Lung microvascular endothelial cell (primary cell): ENCODE data around the gene GNA14. TPM values are rescaled to one million over a fixed set of nuclear protein-coding genes. Genes with fewer than 3 reads are reported as not detected.
"Not testable (repeated sequence)": the region's sequence is repeated elsewhere in the genome, so short reads cannot be mapped to it uniquely, and the experiment has no call there.

Experiments
- DNase-seq, 2 donors: peaks; one replicate each; pipeline versions ENCODE4 v3.0.0 to v3.0.0-alpha.2; 2010; ENCODE audit warnings: low read depth in 2 of 2
- total RNA-seq: library from RNA; depleted of rRNA; stranded (reverse); fragments of >200 nt; gene quantifications from 2 replicates; pipeline ENCODE4 v1.2.1, GENCODE V29; 2014

The GNA14 gene
- total RNA-seq, 1 donor from 2014 or later: 70.2 TPM

DNA sequence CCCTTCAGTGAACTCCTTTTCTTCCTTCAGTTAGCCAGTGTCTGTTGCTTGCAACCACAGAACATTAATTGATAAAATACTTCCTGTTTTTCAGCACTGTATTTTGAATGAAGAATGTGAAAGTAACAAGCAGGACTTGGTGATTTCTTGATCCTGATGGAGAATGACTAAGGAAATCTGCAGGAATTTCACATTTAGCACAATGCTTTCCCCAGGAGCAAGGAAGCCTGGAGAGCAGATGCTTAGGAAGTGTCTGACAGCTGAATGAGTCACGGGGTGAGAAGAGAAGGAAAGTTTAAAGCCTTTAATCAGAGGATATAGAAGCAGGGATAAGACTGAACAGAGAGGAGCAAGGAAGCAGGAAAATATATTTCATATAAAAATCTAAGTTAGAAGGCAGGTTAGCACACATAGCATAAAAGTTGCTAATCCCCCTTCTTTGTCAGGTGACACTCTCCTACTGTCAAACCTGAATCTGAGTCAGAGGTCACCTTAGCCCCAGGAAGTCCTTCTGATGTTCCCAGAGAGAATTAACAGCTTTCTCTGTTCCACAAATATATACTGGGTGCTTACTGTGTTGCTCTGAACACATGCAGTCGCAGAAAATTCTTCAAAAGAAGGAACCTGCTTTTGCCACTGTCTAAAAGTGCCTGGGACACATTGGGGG is 59.7 kb downstream of the GNA14 start:
- peak in 1 of 2 donors; percentile 94 for DNase-seq

DNA sequence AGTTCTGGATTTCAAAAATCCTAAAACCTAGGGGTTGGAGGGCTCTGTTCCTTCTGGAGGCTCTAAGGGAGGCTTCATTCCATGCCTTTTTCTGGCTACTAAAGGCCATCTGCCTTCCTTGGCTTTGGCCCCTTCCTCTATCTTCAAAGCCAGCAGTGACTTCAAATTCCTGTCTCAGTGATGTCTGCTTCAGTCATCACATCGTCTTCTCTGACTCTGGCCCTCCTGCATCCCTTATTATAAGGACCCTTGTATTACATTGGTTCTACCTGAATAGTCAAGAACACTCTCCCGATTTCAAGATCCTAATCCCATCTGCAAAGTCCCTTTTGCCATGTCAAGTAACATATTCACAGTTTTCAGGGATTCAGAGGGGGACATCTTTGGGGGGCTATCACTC is 60.3 kb downstream of the GNA14 start:
- DNase-seq: no peak

GRCh38 chr9:77587042-77587441 is 61.1 kb downstream of the GNA14 start:
- peak in 1 of 2 donors; percentile 63 for DNase-seq

GRCh38 chr9:77586591-77586990 is 61.5 kb downstream of the GNA14 start:
- DNase-seq: no peak

DNA sequence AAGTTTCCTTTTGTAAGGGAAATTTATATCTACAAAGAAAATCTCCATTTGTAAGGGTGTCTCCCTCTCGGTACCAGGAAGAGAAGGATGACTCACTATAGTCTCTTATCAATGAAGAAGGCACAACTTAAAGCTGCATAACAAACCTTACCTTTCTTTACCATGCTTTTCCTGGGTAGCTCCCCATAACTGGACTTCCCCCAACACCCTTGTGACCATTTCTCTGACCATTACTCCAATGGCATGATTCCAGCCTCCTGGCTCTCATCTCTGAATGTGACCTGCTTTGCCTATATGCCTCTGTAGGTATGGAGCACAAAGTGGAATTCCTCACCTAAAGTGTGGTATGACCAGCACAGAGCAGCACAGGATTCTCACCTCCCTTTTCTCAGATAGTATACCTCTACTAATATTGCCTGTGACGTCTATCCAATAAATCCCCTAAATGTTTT is 62.8 kb downstream of the GNA14 start:
- DNase-seq: no peak

- not testable (repeated sequence) for DNase-seq
Measured at GRCh38 chr9:77584927-77585326, 63.2 kb downstream of the GNA14 start.

GRCh38 chr9:77582961-77583576 is 65.1 kb downstream of the GNA14 start:
- DNase-seq: no peak

DNA sequence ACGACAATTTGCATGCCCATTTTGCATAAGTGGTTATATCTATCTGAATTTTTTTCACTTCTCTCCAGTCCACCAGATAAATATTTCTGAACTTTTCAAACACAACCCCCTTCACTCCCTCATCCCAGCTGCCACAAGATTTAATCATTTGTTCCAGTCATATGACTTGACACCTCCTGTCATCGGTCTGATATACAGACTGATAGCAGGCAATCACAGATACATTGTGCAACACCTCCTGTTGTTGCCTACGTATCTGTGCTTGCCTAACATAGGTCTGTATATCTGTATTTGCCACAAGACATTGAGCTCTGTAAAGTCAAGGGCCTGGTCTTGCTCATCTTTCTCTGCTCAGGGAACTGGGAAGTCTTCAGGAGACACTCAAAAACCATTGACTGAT is 65.6 kb downstream of the GNA14 start:
- DNase-seq: peak in 1 of 2 donors; percentile 44

DNA sequence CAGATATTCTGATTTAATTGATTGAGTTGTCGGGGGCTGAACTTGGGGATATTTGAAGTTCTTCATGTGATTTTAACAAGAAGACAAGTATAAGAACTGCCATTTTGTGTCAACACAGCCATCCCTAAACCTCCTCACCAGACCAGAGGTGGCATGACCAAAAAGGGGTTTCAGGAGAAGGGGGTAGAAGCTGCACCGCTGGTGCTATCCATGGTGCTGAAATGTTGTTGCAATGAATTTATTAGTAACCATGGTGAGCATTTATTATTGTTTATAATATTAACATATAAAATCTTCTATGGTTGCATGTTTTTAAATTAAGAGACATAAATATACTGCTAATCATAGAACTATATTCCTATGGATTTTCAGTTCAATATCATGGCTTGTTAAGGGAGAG is 72.3 kb downstream of the GNA14 start:
- DNase-seq: peak; percentile 41 to 50

- DNase-seq: peak in 1 of 2 donors; percentile 22
Measured at GRCh38 chr9:77569335-77569734, 78.8 kb downstream of the GNA14 start.

DNA sequence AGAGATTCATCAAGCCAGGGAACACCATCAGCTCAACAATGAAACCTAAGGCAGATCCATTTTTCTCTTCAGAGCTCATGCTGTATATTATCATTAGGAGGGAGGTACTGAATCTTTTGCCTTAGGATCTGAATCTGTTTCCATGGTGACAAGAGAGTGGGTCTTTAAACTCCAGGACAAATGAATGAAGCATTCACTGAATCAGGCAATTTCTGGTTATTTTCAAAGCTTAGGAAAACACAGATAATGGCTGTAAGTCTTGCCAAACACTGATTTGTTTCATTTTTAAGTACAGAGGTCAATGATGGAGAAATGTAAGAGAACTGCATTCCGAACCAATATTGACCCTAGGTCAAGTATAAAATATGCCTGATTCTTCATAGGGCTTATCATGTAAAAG is 84.9 kb downstream of the GNA14 start:
- DNase-seq: no peak

DNA sequence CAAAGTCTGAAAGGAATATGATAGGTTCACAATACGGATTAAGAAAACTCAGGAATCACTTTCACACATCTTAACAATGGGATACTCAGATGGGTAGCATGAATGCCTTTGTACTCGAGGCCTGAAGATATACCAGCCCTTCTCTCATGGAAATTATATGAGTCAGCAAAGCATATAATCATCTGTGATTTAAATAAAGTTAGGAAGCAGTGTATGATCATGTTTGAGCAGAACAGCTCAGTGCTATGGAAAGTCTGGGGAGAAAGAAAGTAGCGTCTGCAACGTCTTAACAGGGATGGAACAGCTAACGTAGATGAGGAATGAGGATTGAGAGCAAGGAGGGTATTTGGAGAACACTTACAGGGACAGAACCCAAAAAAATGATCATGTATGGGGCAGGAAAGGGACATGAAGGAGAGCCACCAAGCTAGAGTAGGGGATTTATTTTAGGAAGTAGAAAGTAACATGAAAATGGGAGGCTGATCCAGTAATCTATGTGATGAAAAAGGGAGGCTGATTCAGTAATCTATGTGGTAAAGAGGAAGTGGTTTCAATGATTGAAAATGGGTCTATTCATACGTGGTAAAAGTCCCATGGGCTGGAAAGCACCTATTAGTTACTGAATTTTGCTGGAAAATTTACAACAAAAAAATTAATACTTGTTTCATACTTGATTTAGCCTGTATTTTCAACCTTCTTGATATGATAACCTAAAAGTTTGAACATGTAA is 85.9 kb downstream of the GNA14 start:
- DNase-seq: no peak

GRCh38 chr9:77561331-77562018 is 86.6 kb downstream of the GNA14 start:
- DNase-seq: peak; percentile 36 to 53

DNA sequence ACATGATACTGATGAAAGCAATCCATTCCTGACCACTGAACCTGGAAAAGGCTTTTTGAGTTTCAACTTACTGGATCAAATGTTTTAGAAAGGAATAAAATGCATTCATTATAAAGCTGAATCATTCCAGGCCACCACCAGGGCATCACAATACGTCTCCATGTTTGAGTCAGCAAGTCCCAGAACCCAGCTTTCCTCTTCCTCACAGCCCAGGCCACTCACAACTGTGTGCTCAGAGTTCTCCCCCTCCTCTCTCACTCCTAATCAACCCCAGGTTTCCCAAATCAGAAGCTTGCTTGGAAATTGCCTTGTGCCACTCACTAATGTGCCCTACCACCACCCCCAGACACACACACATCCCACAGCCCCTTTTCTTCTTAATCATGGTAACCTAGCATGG is 91.7 kb downstream of the GNA14 start:
- DNase-seq: peak in 1 of 2 donors; percentile 12

DNA sequence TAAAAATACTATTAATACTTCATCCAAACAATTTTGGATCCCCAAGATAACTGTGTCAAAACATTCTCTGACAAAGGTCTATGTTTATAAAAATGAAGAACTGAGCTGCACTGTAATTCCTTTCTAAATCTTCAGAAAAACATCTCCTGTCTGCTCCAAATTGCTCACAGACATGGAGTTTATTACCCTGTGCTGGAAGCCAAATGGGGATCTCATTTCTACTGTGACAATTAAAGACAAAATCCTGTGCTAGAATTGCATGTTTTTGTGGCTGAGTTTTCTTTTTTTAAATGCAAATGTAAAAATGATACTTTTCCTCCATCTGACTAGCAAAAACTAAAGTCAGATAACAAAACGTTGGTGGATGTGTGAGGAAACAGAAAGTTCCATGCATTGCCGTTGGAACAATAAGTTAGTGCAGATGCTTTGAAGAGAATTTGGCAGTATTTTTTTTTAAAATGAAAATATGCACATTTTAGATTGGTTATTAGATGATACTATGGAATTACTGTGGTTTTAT is 93.5 kb downstream of the GNA14 start:
- no peak for DNase-seq

DNA sequence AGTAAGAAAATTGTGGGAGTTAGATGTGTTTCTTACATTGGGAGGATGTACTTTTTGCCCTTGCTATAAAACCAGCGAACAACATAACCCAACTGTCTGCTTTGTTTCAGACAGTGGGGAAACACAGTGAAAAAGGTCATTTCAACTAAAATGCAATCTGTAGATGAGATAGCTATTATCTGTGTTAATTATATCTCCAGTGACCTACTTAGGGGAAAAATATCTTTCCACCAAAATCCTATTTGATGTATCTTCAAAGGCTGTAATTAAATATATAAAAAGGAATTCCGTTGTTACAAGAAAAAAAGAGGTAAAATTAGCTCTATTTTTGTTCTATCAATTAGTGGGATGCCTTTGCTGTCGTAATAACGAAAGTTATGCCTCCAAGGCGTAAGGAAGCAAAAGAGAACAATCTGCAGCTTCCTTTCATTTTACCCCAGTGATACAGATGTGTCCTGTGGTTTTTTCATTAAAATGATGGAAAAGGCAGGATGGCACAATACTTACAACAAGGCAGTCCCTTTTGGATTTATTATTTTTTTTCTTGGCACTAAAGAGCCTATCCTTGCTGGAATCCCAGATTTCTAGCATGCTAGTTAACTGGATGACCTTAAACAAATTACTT is 100.9 kb downstream of the GNA14 start:
- no peak for DNase-seq

GRCh38 chr9:77546376-77546950 is 101.7 kb downstream of the GNA14 start:
- no peak for DNase-seq

DNA sequence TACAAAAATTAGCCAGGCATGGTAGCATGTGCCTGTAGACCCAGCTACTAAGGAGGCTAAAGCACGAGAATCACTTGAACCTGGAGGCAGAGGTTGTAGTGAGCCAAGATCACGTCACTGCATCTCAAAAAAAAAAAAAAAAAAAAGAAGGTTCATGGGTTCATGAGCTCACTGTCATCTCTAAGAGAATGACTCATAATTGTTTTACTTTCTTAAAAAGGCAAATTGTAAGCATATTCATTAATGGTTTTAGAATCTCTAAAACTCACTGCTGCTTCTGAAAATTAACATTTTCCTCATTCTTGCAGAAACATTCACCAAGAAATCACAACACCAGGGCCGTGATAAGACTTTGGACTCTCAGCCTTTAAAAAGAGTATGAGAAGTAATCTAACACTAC is 103.6 kb downstream of the GNA14 start:
- peak in 1 of 2 donors; percentile 20 for DNase-seq

DNA sequence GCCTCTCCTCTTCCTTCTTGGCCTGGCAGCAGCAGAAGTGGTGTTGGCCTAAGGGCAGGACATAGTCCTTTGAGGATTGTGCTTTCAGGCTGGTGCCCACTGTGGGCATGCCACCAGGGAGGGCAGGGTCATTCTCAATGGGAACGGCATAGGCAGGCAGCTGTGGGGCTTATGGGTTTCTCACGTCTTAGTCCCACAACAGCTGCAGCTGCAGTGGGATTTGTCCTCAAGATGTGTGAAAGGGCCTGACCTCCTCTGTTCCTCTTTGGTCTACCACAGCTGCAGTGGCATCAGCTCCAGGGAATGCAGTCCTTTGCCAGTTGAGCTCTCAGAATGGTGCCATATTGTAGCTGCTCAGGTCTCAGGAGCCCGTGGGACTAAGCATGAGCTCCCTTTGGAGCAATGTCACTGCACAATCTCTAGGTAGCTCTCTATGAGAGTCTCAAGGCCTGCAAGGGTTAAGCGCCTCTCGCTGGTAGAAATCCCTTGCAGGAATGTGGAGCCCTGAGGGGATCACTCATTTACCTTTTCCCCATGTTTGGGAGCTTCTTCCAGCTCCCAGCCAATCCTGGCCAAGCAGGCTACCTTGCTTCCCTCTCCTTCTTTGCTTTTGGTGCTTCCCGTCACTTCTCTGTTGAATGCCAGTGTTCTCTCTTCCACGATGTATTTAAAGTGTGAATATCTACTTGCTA is 104.8 kb downstream of the GNA14 start:
- no peak for DNase-seq

- DNase-seq: no peak
Measured at GRCh38 chr9:77541600-77541999, 106.5 kb downstream of the GNA14 start.
